Coronary artery (tissue), 2 donors: ENCODE results near the gene FOS.

Source experiments
- DNase-seq: peaks from one replicate; pipeline ENCODE4 v3.0.0-alpha.2; 2017; ENCODE audit warnings: low spot score
- H3K27ac ChIP-seq, 2 donors: fragments of 200-600 bp; sonication (generic); one replicate each; pipeline ENCODE4 v1.5.1; 2016 to 2019
- H3K4me3 ChIP-seq: fragments of 200-600 bp; sonication (generic); 2 replicates; pipeline ENCODE4 v1.5.1; 2016; ENCODE audit warnings: mild to moderate bottlenecking, moderate library complexity
- CTCF ChIP-seq: fragments of 200-600 bp; sonication (generic); IDR thresholded peaks from one replicate; pipeline ENCODE4 v1.5.1; 2019; ENCODE audit warnings: antibody characterized with exemption

The FOS gene

GRCh38 chr14:75311356-75311755 is 32.7 kb downstream of the FOS start:
- no peak for TF ChIP-seq CTCF
- DNase-seq = no peak
- Histone ChIP-seq H3K27ac (peak overlapping the region in 1 of 2 donors; percentile 71), H3K4me3 (no peak overlapping the region)

- no peak overlapping the region for H3K27ac ChIP-seq
- no peak overlapping the region for H3K4me3 ChIP-seq
- no peak for DNase-seq
- no peak for TF ChIP-seq CTCF
Observed at GRCh38 chr14:75312341-75312740, 33.7 kb downstream of the FOS start.

- DNase-seq = no peak
- no peak for TF ChIP-seq CTCF
- Histone ChIP-seq H3K4me3 (no peak overlapping the region), H3K27ac (no peak overlapping the region)
Observed at GRCh38 chr14:75313294-75313693, 34.7 kb downstream of the FOS start.

- DNase-seq = peak; percentile 70
- peak overlapping the region in 1 of 2 donors; percentile 48 for H3K27ac ChIP-seq
- H3K4me3 ChIP-seq = no peak overlapping the region
- TF ChIP-seq CTCF = no peak
Observed at GRCh38 chr14:75315144-75315543, 36.5 kb downstream of the FOS start.

GRCh38 chr14:75317148-75317547 is 38.5 kb downstream of the FOS start:
- Histone ChIP-seq H3K4me3 (no peak overlapping the region), H3K27ac (no peak overlapping the region)
- peak; percentile 57 for DNase-seq
- TF ChIP-seq CTCF = no peak

GRCh38 chr14:75318353-75318752 is 39.7 kb downstream of the FOS start:
- no peak for TF ChIP-seq CTCF
- Histone ChIP-seq H3K4me3 (no peak overlapping the region), H3K27ac (no peak overlapping the region)
- DNase-seq = no peak

GRCh38 chr14:75319021-75319420 is 40.4 kb downstream of the FOS start:
- Histone ChIP-seq H3K4me3 (no peak overlapping the region), H3K27ac (no peak overlapping the region)
- TF ChIP-seq CTCF = no peak
- no peak for DNase-seq
